Measurements from ENCODE around the gene NR2C2AP. TPM values are rescaled to one million over a fixed set of nuclear protein-coding genes. Genes with fewer than 3 reads are reported as not detected.
A peak's percentile ranks its signal among the peaks of the same experiment; 100 is the strongest.

NR2C2AP gene
- total RNA-seq, 4 donors from 2014 or later, result 5.0 to 11.6 (median 8.7) TPM

- DNase-seq, result no peak
- no peak overlapping the region for H3K27ac ChIP-seq
- no peak for TF ChIP-seq POLR2A (IDR thresholded peaks at IDR 0.05)
- TF ChIP-seq, protein P1, sequence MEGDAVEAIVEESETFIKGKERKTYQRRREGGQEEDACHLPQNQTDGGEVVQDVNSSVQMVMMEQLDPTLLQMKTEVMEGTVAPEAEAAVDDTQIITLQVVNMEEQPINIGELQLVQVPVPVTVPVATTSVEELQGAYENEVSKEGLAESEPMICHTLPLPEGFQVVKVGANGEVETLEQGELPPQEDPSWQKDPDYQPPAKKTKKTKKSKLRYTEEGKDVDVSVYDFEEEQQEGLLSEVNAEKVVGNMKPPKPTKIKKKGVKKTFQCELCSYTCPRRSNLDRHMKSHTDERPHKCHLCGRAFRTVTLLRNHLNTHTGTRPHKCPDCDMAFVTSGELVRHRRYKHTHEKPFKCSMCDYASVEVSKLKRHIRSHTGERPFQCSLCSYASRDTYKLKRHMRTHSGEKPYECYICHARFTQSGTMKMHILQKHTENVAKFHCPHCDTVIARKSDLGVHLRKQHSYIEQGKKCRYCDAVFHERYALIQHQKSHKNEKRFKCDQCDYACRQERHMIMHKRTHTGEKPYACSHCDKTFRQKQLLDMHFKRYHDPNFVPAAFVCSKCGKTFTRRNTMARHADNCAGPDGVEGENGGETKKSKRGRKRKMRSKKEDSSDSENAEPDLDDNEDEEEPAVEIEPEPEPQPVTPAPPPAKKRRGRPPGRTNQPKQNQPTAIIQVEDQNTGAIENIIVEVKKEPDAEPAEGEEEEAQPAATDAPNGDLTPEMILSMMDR (IDR thresholded peaks at IDR 0.05), result no peak
- H3K4me3 ChIP-seq, result no peak overlapping the region
- no peaks in the 10 kb centered on the region for H3K27me3 ChIP-seq
- H3K36me3 ChIP-seq, result no peaks in the 10 kb centered on the region
- peaks cover 0 to 14% (median 7%) of the 10 kb centered on the region in 4 donors for H3K4me1 ChIP-seq
- H3K9me3 ChIP-seq, result no peaks in the 10 kb centered on the region
Measured at GRCh38 chr19:19167612-19168011, 35.6 kb downstream of the NR2C2AP start.

- Histone ChIP-seq H3K4me3 (no peak overlapping the region), H3K4me1 (peaks cover 0 to 10% (median 5%) of the 10 kb centered on the region in 4 donors), H3K36me3 (no peaks in the 10 kb centered on the region), H3K27me3 (no peaks in the 10 kb centered on the region), H3K27ac (no peak overlapping the region), H3K9me3 (no peaks in the 10 kb centered on the region)
- TF ChIP-seq POLR2A (IDR thresholded peaks at IDR 0.05), result no peak
- TF ChIP-seq, protein P1 (IDR thresholded peaks at IDR 0.05), result no peak
- no peak for DNase-seq
Measured at GRCh38 chr19:19165396-19165795, 37.8 kb downstream of the NR2C2AP start.

- H3K4me3 ChIP-seq, result no peak overlapping the region
- no peaks in the 10 kb centered on the region for H3K36me3 ChIP-seq
Measured at GRCh38 chr19:19162495-19162894, 40.7 kb downstream of the NR2C2AP start.

GRCh38 chr19:19160461-19161035 is 42.7 kb downstream of the NR2C2AP start:
- DNase-seq, result peak in 2 of 3 donors; percentile 66 to 75
- Histone ChIP-seq H3K4me3 (peak overlapping the region in 1 of 4 donors; percentile 18), H3K9me3 (no peaks in the 10 kb centered on the region), H3K36me3 (no peaks in the 10 kb centered on the region), H3K27ac (peak overlapping the region in 2 of 4 donors; percentile 39 to 49), H3K4me1 (no peaks in the 10 kb centered on the region), H3K27me3 (no peaks in the 10 kb centered on the region)
- TF ChIP-seq POLR2A (IDR thresholded peaks at IDR 0.05), result no peak
- TF ChIP-seq, protein P1 (IDR thresholded peaks at IDR 0.05), result no peak

More at GRCh38 chr19:19162495-19162894, 40.7 kb downstream of the NR2C2AP start:
- Histone ChIP-seq H3K27me3 (no peaks in the 10 kb centered on the region), H3K9me3 (no peaks in the 10 kb centered on the region), H3K4me1 (no peaks in the 10 kb centered on the region), H3K27ac (no peak overlapping the region)
- TF ChIP-seq, protein P1 (IDR thresholded peaks at IDR 0.05), result no peak
- TF ChIP-seq POLR2A (IDR thresholded peaks at IDR 0.05), result no peak
- DNase-seq, result no peak

DNA sequence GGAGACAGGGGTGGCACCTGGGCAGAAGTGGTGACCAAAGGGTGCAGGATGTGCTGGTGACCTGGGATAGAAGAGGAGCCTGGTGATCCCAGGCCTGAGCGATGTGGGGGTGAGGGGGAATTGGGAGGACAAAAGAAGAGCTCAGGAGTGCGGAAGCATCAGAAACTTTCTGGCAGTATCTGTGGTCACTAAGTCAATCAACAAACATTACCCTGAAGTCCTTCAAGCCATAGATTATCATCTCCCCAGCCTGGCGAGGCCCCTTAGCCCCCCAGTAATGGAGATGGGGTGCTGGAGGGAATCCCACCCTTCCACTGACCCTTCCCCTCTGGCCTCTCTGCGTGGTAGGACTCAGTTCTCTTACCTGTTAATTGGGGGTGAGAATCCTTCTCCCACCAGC is 43.7 kb downstream of the NR2C2AP start:
- no peak for DNase-seq
- TF ChIP-seq, protein P1 (IDR thresholded peaks at IDR 0.05), result no peak
- TF ChIP-seq POLR2A (IDR thresholded peaks at IDR 0.05), result no peak
- no peaks in the 10 kb centered on the region for H3K27me3 ChIP-seq
- H3K27ac ChIP-seq, result no peak overlapping the region
- no peak overlapping the region for H3K4me3 ChIP-seq
- no peaks in the 10 kb centered on the region for H3K9me3 ChIP-seq
- no peaks in the 10 kb centered on the region for H3K4me1 ChIP-seq
- H3K36me3 ChIP-seq, result no peaks in the 10 kb centered on the region

Measured in Peyer's patch (tissue), 4 donors.